Activated CD4-positive, CD25-positive, alpha-beta regulatory T cell treated with anti-CD3 and anti-CD28 coated beads, Interleukin-2, amount 50 U/mL, for 16 hours (primary cell): Measurements from ENCODE around the gene CDR2.
"Not testable (repeated sequence)": the region's sequence is repeated elsewhere in the genome, so short reads cannot be mapped to it uniquely, and the experiment has no call there.

Source experiments
- DNase-seq: peaks from one replicate; pipeline ENCODE4 v3.0.0-alpha.2; 2020; ENCODE audit warnings: low read depth, low spot score

Gene CDR2

GRCh38 chr16:22307838-22308237 is 66.6 kb downstream of the CDR2 start:
- DNase-seq = no peak

- DNase-seq = no peak
Measured at GRCh38 chr16:22306788-22307187, 67.6 kb downstream of the CDR2 start.

GRCh38 chr16:22304411-22304810 is 70.0 kb downstream of the CDR2 start:
- no peak for DNase-seq

- DNase-seq = no peak
Measured at GRCh38 chr16:22302776-22303363, 71.5 kb downstream of the CDR2 start.

- not testable (repeated sequence) for DNase-seq
Measured at GRCh38 chr16:22301423-22301822, 73.0 kb downstream of the CDR2 start.

- DNase-seq = no peak
Measured at GRCh38 chr16:22300427-22301071, 73.9 kb downstream of the CDR2 start.

GRCh38 chr16:22299036-22299435 is 75.4 kb downstream of the CDR2 start:
- DNase-seq = no peak

GRCh38 chr16:22297871-22298733 is 76.3 kb downstream of the CDR2 start:
- peak; percentile 50 for DNase-seq

- peak; percentile 100 for DNase-seq
Measured at GRCh38 chr16:22297114-22297870, 77.1 kb downstream of the CDR2 start, which contains the start of gene POLR3E. POLR3E (plus strand) TSS chr16:22297409; CDS start chr16:22302969, 5,560 bp downstream.

- no peak for DNase-seq
Measured at GRCh38 chr16:22296225-22297113, 78.0 kb downstream of the CDR2 start.
